Measurements from ENCODE around the gene CA10. TPM values are rescaled to one million over a fixed set of nuclear protein-coding genes. Genes with fewer than 3 reads are reported as not detected.

Gene CA10
- total and polyA plus RNA-seq, 4 donors, result not detected

DNA sequence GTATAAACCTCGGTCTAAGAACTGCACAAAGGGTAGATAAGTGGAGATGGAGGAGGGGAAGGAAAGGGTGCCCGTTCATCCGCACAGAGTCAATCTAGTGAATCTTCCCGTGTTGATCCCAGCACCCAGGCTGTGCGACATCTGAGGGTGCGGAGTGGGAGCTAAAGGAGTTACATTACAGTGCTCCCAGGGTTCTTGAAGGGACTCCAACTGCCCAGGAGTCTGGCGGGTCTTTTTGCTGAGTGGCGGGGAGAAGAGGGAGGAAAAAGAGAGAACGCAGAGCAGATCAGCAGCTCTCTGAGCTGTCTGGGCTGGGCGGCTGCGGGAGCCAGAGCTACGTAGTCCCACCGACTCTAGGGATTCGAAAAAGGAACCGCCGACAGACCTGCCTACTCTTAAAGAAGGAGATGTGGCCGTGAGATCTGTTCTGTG, 1.6 kb upstream of the CA10 start:
- no peaks in the 10 kb centered on the region for H3K9me3 ChIP-seq (ENCODE audit: control insufficient read depth, low read length)
- intact Hi-C loops (cut with DNase I), result no loop called here
- no peak overlapping the region for H3K4me3 ChIP-seq (ENCODE audit: low read length in 2 of 2)
- WGBS, 2 donors, result 7 to 9% methylated on average over 17 of the region's 17 CpGs
- H3K4me1 ChIP-seq (ENCODE audit: control insufficient read depth in 1 of 2, insufficient read depth in 2 of 2, low read length in 2 of 2), result no peaks in the 10 kb centered on the region
- no peaks in the 10 kb centered on the region for H3K36me3 ChIP-seq (ENCODE audit: control insufficient read depth in 1 of 2, insufficient read depth in 2 of 2, low read length in 1 of 2)
- H3K27ac ChIP-seq (ENCODE audit: low read depth in 1 of 2, low read length in 2 of 2), result no peak overlapping the region
- DNase-seq, result no peak
- no peaks in the 10 kb centered on the region for H3K27me3 ChIP-seq (ENCODE audit: control insufficient read depth in 1 of 2, insufficient read depth in 2 of 2, low read length in 1 of 2)
- ATAC-seq (ENCODE audit: low FRiP score), result no peak

DNA sequence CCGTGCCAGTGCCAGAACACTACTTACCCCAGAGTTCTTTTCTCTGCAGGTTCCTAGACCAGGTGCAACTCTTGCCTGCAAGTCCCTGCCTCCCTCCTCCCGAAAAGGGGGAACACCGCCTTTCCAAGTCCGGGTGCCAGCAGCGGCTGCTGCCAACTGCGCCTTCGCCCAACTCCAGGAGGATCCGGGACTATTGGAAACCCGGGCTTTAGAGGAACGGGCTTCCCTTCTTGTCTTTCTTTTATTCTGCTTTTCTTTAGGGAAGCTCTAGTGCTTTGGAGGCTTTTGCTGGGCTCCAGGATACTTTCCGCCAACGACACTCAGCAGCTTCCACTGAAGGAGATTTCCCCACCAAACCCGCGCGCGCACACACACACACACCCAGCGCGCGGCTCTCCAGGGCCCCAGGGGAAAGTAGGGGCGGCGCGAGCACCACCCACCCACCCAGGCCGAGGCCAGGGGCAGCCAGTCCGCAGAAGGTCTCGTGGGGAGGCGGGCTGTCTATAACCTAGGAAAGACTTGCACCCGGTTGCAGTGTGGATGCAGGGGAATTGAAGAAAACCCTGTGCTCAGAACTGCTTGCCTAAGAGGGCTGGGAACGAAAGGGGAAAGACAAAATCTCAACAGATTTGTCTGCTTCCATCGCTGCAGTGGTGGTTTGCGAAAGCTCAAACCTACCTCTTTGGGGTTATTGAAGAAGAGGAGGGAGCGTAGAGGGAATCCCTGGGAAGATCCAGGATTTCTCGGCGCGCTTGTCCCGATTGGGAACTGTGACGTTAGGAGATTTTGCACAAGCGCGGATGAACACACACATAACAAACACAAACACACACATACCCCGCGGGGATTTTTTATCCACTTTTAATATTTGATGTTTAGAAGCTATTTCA, 977 bp upstream of the CA10 start:
- intact Hi-C loops (cut with DNase I), result no loop called here
- Histone ChIP-seq H3K27ac (ENCODE audit: low read depth in 1 of 2, low read length in 2 of 2) (no peak overlapping the region), H3K27me3 (ENCODE audit: control insufficient read depth in 1 of 2, insufficient read depth in 2 of 2, low read length in 1 of 2) (peaks cover 0 to 2% of the 10 kb centered on the region in 2 donors), H3K4me3 (ENCODE audit: low read length in 2 of 2) (no peak overlapping the region), H3K4me1 (ENCODE audit: control insufficient read depth in 1 of 2, insufficient read depth in 2 of 2, low read length in 2 of 2) (no peaks in the 10 kb centered on the region), H3K36me3 (ENCODE audit: control insufficient read depth in 1 of 2, insufficient read depth in 2 of 2, low read length in 1 of 2) (no peaks in the 10 kb centered on the region), H3K9me3 (ENCODE audit: control insufficient read depth, low read length) (no peaks in the 10 kb centered on the region)
- DNase-seq, result no peak
- 4 to 7% methylated on average over 40 of the region's 40 CpGs for WGBS, 2 donors
- ATAC-seq (ENCODE audit: low FRiP score), result no peak

DNA sequence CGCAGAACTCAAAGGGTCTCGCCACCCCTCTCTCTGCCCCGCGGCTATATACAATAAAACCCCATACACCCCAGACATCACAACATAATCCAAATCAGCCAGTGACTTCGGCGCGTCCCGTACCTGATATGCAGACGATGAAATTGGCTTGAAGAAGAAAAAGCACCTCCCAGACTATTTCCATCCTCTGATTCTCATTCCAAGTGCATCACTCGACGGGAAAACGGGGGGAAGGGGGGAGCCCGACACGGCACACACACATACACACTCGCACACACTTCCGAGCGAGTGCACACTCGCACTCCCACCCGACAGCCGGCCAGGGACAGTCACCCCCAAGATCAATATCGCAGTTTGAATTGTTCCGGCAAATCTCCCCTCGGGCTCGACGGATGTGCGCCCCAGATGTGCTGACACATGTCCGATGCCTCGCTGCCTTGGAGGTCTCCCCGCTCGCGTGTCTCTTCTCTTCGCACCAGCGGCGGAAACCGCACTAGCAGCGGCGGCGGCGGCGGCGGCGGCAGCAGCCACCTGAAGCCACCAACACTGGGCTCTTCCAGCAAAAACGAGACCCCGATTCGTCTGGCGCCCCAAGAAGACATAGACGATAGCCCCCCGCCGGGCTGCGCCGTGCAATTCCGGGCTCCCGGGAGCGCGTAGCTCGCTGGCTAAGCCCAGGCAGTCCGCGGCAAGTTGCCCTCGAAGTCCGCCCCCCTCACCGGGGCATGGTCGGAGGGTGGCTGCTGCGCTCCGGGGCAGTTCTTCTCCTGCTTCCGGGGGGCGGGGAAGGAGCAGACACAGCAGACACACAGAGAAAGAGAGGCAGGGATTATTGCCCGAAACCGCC, 688 bp downstream of the CA10 start:
- Histone ChIP-seq H3K27ac (ENCODE audit: low read depth in 1 of 2, low read length in 2 of 2) (no peak overlapping the region), H3K27me3 (ENCODE audit: control insufficient read depth in 1 of 2, insufficient read depth in 2 of 2, low read length in 1 of 2) (peaks cover 0 to 4% of the 10 kb centered on the region in 2 donors), H3K9me3 (ENCODE audit: control insufficient read depth, low read length) (no peaks in the 10 kb centered on the region), H3K4me1 (ENCODE audit: control insufficient read depth in 1 of 2, insufficient read depth in 2 of 2, low read length in 2 of 2) (no peaks in the 10 kb centered on the region), H3K36me3 (ENCODE audit: control insufficient read depth in 1 of 2, insufficient read depth in 2 of 2, low read length in 1 of 2) (no peaks in the 10 kb centered on the region), H3K4me3 (ENCODE audit: low read length in 2 of 2) (no peak overlapping the region)
- intact Hi-C loops (cut with DNase I), result no loop called here
- peak in 1 of 2 donors; percentile 63 for DNase-seq
- 2 to 3% methylated on average over 65 to 68 of the region's 68 CpGs for WGBS, 2 donors
- no peak for ATAC-seq (ENCODE audit: low FRiP score)

DNA sequence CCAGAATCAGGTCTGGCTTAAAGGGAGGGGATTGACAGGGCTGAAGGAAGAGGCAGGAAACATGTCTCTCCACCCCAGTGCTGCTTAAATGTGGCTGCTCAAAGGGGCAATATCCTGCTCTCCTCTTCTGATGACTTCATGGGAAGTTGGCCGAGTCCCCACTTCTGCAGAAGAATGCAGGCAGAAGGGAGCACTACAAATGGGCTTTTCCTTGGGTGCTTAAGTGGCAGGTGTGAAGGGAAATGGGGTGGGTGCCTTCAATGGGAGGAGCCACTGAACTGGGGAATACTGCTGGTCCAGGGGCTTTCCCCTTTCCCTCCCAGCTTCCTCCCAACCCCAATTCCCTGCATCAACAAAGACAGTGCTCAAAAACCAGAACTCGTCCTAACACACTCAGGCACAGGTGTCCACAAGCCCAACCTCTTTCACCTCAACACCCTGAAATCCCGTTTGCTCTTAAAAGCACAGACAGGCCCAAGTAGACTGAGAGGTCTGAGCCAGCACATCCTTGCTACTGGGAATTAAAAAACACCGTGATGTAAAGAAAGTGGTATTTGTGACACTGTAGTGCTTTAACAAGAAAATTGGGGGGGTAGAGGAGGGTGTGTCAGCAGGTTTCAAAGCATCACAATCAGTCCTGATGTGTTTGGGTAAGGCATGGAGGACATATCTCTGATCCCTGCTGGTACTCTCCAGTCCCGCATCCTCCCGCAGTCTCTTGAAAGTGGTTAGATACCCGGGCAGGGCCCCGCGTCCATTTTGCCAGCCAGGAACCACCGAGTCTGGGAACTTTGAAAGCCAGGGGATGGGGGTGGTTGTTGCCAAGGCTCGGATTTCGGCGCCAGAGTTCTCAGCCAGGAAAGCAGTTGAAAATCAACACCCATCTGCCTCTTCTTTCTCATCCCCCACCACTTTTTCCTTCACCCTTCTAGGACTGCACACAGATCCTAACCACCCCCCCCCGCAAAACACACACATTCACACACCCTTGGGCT, 1.6 kb downstream of the CA10 start:
- H3K4me1 ChIP-seq (ENCODE audit: control insufficient read depth in 1 of 2, insufficient read depth in 2 of 2, low read length in 2 of 2), result no peaks in the 10 kb centered on the region
- no peaks in the 10 kb centered on the region for H3K9me3 ChIP-seq (ENCODE audit: control insufficient read depth, low read length)
- H3K27me3 ChIP-seq (ENCODE audit: control insufficient read depth in 1 of 2, insufficient read depth in 2 of 2, low read length in 1 of 2), result peaks cover 0 to 4% of the 10 kb centered on the region in 2 donors
- ATAC-seq (ENCODE audit: low FRiP score), result no peak
- 12 to 13% methylated on average over 13 to 14 of the region's 14 CpGs for WGBS, 2 donors
- intact Hi-C loops (cut with DNase I), result no loop called here
- H3K4me3 ChIP-seq (ENCODE audit: low read length in 2 of 2), result no peak overlapping the region
- no peak for DNase-seq
- H3K27ac ChIP-seq (ENCODE audit: low read depth in 1 of 2, low read length in 2 of 2), result no peak overlapping the region
- H3K36me3 ChIP-seq (ENCODE audit: control insufficient read depth in 1 of 2, insufficient read depth in 2 of 2, low read length in 1 of 2), result no peaks in the 10 kb centered on the region

DNA sequence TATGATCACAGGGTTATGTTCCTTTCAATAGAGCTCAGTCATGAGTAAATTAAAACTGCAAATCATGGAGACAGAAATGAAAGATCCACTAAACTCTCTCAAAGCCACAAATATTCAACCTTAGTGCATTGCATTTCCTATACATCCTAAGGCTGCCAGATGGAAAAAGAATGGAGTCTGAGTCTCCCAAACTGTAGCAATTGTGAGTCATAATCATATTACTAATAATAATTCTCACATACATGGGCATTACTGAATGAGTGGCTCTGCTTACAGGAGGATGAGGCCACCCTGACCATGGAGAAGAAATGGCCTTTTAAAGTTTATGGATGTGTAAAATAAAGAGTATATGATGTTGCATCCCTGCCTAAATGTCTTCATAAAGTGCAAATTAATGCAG, 3.2 kb downstream of the CA10 start:
- intact Hi-C loops (cut with DNase I), result no loop called here
- no peak for DNase-seq
- no peaks in the 10 kb centered on the region for H3K4me1 ChIP-seq (ENCODE audit: control insufficient read depth in 1 of 2, insufficient read depth in 2 of 2, low read length in 2 of 2)
- no peak for ATAC-seq (ENCODE audit: low FRiP score)
- H3K27ac ChIP-seq (ENCODE audit: low read depth in 1 of 2, low read length in 2 of 2), result no peak overlapping the region
- no peak overlapping the region for H3K4me3 ChIP-seq (ENCODE audit: low read length in 2 of 2)
- peaks cover 0 to 4% of the 10 kb centered on the region in 2 donors for H3K27me3 ChIP-seq (ENCODE audit: control insufficient read depth in 1 of 2, insufficient read depth in 2 of 2, low read length in 1 of 2)
- H3K9me3 ChIP-seq (ENCODE audit: control insufficient read depth, low read length), result no peaks in the 10 kb centered on the region
- H3K36me3 ChIP-seq (ENCODE audit: control insufficient read depth in 1 of 2, insufficient read depth in 2 of 2, low read length in 1 of 2), result no peaks in the 10 kb centered on the region

DNA sequence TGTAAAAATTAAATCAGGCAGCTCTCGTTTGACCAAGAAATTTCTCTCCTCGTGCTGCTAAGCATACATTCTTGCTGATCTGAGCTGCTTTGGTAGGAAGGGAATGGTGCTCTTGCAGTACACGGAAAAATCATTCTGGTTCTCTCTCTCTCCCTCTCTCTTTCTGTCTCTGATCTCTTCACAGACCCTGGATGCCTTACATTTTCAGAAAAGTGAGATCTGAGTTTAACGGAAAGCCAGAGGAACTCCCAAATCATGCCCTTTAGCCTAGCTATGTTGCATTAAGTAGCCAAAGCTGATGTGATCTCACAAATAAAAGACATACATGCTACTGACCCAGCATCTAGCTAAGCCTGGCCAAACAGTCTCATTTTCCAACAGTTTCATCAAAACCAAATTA, 4.0 kb downstream of the CA10 start:
- DNase-seq, result no peak
- peaks cover 0 to 4% of the 10 kb centered on the region in 2 donors for H3K27me3 ChIP-seq (ENCODE audit: control insufficient read depth in 1 of 2, insufficient read depth in 2 of 2, low read length in 1 of 2)
- WGBS, 2 donors, result 52 to 55% methylated on average over 4 of the region's 4 CpGs
- no peak for ATAC-seq (ENCODE audit: low FRiP score)
- H3K4me3 ChIP-seq (ENCODE audit: low read length in 2 of 2), result no peak overlapping the region
- H3K4me1 ChIP-seq (ENCODE audit: control insufficient read depth in 1 of 2, insufficient read depth in 2 of 2, low read length in 2 of 2), result no peaks in the 10 kb centered on the region
- intact Hi-C loops (cut with DNase I), result no loop called here
- no peaks in the 10 kb centered on the region for H3K9me3 ChIP-seq (ENCODE audit: control insufficient read depth, low read length)
- no peaks in the 10 kb centered on the region for H3K36me3 ChIP-seq (ENCODE audit: control insufficient read depth in 1 of 2, insufficient read depth in 2 of 2, low read length in 1 of 2)
- H3K27ac ChIP-seq (ENCODE audit: low read depth in 1 of 2, low read length in 2 of 2), result no peak overlapping the region

DNA sequence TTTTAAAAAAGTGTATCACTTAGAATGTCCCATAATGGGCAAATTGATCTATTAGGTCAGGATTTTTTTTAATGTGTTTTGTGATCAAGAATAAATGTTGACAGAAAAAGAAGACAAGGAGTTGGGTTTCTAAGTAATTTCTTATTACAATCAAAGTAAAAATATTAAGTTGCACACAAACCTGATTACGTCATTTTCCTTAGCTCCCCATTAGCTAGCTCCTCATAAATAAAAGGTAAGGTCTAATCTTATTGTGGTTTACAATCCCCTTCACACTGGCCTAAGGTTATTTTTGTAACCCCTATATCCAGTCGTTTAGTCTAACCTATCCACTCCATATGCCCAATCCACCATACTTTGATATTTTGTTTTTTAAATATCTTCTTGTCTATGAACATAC, 7.6 kb downstream of the CA10 start:
- intact Hi-C loops (cut with DNase I), result no loop called here

DNA sequence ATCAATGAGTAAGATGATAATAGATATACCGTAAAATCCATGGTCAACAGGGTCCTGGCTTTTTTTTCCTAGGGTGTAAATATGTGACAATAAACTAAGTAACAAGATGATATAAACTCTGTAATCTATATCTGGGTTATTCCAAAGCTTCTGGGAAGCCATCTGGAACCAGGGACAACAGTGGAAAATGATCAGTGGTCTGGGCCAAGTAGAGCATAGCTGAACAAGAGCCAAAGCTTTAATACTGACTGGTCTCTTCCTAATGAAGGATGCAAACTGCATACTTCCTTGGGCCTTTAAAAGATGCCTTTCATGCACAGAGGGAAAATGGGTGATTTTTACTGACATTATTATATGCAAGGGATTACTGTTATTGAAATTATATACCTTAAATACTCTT, 8.9 kb downstream of the CA10 start:
- ATAC-seq (ENCODE audit: low FRiP score), result no peak
- 37 to 93% methylated on average over 1 of the region's 1 CpG for WGBS, 2 donors
- H3K4me3 ChIP-seq (ENCODE audit: low read length in 2 of 2), result no peak overlapping the region

More for the DNA sequence above, 7.6 kb downstream of the CA10 start:
- no peak for DNase-seq
- WGBS, 2 donors, result 72% methylated on average over 2 of the region's 2 CpGs
- H3K4me3 ChIP-seq (ENCODE audit: low read length in 2 of 2), result no peak overlapping the region
- H3K27ac ChIP-seq (ENCODE audit: low read depth in 1 of 2, low read length in 2 of 2), result no peak overlapping the region
- H3K27me3 ChIP-seq (ENCODE audit: control insufficient read depth in 1 of 2, insufficient read depth in 2 of 2, low read length in 1 of 2), result peaks cover 0 to 4% of the 10 kb centered on the region in 2 donors
- H3K36me3 ChIP-seq (ENCODE audit: control insufficient read depth in 1 of 2, insufficient read depth in 2 of 2, low read length in 1 of 2), result no peaks in the 10 kb centered on the region
- no peaks in the 10 kb centered on the region for H3K9me3 ChIP-seq (ENCODE audit: control insufficient read depth, low read length)
- no peaks in the 10 kb centered on the region for H3K4me1 ChIP-seq (ENCODE audit: control insufficient read depth in 1 of 2, insufficient read depth in 2 of 2, low read length in 2 of 2)
- no peak for ATAC-seq (ENCODE audit: low FRiP score)

More for the DNA sequence above, 8.9 kb downstream of the CA10 start:
- peaks cover 0 to 4% of the 10 kb centered on the region in 2 donors for H3K27me3 ChIP-seq (ENCODE audit: control insufficient read depth in 1 of 2, insufficient read depth in 2 of 2, low read length in 1 of 2)
- no peak overlapping the region for H3K27ac ChIP-seq (ENCODE audit: low read depth in 1 of 2, low read length in 2 of 2)
- no peak for DNase-seq
- H3K4me1 ChIP-seq (ENCODE audit: control insufficient read depth in 1 of 2, insufficient read depth in 2 of 2, low read length in 2 of 2), result no peaks in the 10 kb centered on the region
- intact Hi-C loops (cut with DNase I), result no loop called here
- H3K36me3 ChIP-seq (ENCODE audit: control insufficient read depth in 1 of 2, insufficient read depth in 2 of 2, low read length in 1 of 2), result no peaks in the 10 kb centered on the region
- H3K9me3 ChIP-seq (ENCODE audit: control insufficient read depth, low read length), result no peaks in the 10 kb centered on the region
